HCT116 (cell line): ENCODE measurements around the gene TMEM150A. TPM values are rescaled to one million over a fixed set of nuclear protein-coding genes. Genes with fewer than 3 reads are reported as not detected.

Source experiments
- ATAC-seq: fragments of 200-7000 bp; cut with Tn5 transposase; 2 replicates; pipeline ENCODE4 v1.9.1; 2020; ENCODE audit warnings: mild to moderate bottlenecking, moderate library complexity
- BruUV-seq: library from RNA; stranded (reverse); fragments of 400-500 nt; replicated peaks from 2 replicates; lab custom pipeline; 2021; lab: Mats Ljungman, UMichigan
- CTCF ChIA-PET: fragments of 300-600 bp; sonication (Branson Sonifier 250); formaldehyde crosslinking; loops from one replicate; lab custom pipeline; 2021; ENCODE audit warnings: antibody characterized with exemption; lab: Charles Lee
- POLR2A ChIA-PET: fragments of 300-600, 350-600 bp; sonication (Branson Sonifier 250); formaldehyde crosslinking; loops from one replicate; lab custom pipeline; 2021; ENCODE audit warnings: antibody characterized with exemption; lab: Charles Lee
- RAD21 ChIA-PET, 2 experiments: fragments of 300-600 bp; sonication (Branson Sonifier 250); formaldehyde crosslinking; loops; one replicate each; lab custom pipeline; 2023; ENCODE audit warnings: low total read pairs in 2 of 2; ENCODE audit not compliant: uncharacterized antibody in 2 of 2, unreplicated experiment in 2 of 2, low non-redundant PET in 1 of 2; lab: Charles Lee
- DNase-seq: peaks from one replicate; pipeline ENCODE4 v3.0.0-alpha.2; 2010; ENCODE audit warnings: low read depth, low spot score
- H2AFZ ChIP-seq: fragments of 200-600 bp; shearing (Covaris generic), sonication (generic); 2 replicates; pipeline ENCODE4 v1.6.1; 2017; ENCODE audit warnings: low read depth, mixed run types, mixed read lengths, antibody characterized with exemption, low read length; ENCODE audit not compliant: poor library complexity, severe bottlenecking
- H3K27ac ChIP-seq: 2 replicates; pipeline ENCODE4 v1.5.1; 2012; ENCODE audit warnings: low read depth, low read length
- H3K27me3 ChIP-seq: fragments of 200-600 bp; sonication (generic); 2 replicates; pipeline ENCODE4 v1.6.1; 2016; ENCODE audit warnings: mixed run types, low read length, mixed read lengths; ENCODE audit not compliant: insufficient read depth
- H3K36me3 ChIP-seq, 2 experiments: fragments of 200-500 bp in 1 of 2; fragments of 200-600 bp in 1 of 2; sonication (Bioruptor generic) in 1 of 2; sonication (generic) in 1 of 2; 2 replicates each; pipeline versions ENCODE4 v1.5.1 to v1.6.1; 2014 to 2016; ENCODE audit warnings: low read length in 2 of 2, inconsistent platforms in 1 of 2, mixed read lengths in 1 of 2, mixed run types in 1 of 2; ENCODE audit not compliant: insufficient read depth in 2 of 2, control insufficient read depth in 1 of 2
- H3K4me1 ChIP-seq, 2 experiments: fragments of 200-600 bp in 1 of 2; sonication (generic) in 1 of 2; 2 replicates each; pipeline versions ENCODE4 v1.5.1 to v1.6.1; 2012 to 2017; ENCODE audit warnings: low read length in 2 of 2, inconsistent platforms in 1 of 2, mild to moderate bottlenecking in 1 of 2, mixed read lengths in 1 of 2, mixed run types in 1 of 2, moderate library complexity in 1 of 2; ENCODE audit not compliant: insufficient read depth in 2 of 2, control insufficient read depth in 1 of 2
- H3K4me2 ChIP-seq: fragments of 200-600 bp; sonication (generic); 2 replicates; pipeline ENCODE4 v1.6.1; 2017; ENCODE audit warnings: mixed run types, low read length, mixed read lengths
- H3K4me3 ChIP-seq, 2 experiments: fragments of 200-600 bp in 1 of 2; sonication (generic) in 1 of 2; replicated peaks in 1 of 2; 2 replicates each; pipeline ENCODE4 v1.5.1; 2011 to 2016; ENCODE audit warnings: low read length in 2 of 2, control low read depth in 1 of 2, low read depth in 1 of 2, mild to moderate bottlenecking in 1 of 2, mixed read lengths in 1 of 2, mixed run types in 1 of 2
- H3K79me2 ChIP-seq: fragments of 200-600 bp; sonication (generic); 2 replicates; pipeline ENCODE4 v1.6.1; 2017; ENCODE audit warnings: mild to moderate bottlenecking, mixed run types, low read length, moderate library complexity, mixed read lengths; ENCODE audit not compliant: insufficient read depth
- H3K9ac ChIP-seq: fragments of 200-600 bp; sonication (generic); 2 replicates; pipeline ENCODE4 v1.6.1; 2016; ENCODE audit warnings: low read length, mixed read lengths
- H3K9me2 ChIP-seq: fragments of 200-600 bp; sonication (generic), shearing (Covaris generic); 2 replicates; pipeline ENCODE4 v1.6.1; 2017; ENCODE audit warnings: mixed run types, mild to moderate bottlenecking, moderate library complexity; ENCODE audit not compliant: insufficient read depth
- H3K9me3 ChIP-seq, 2 experiments: fragments of 200-500 bp in 1 of 2; fragments of 200-600 bp in 1 of 2; sonication (Bioruptor generic) in 1 of 2; sonication (generic) in 1 of 2; 2 replicates each; pipeline ENCODE4 v1.6.1; 2014 to 2017; ENCODE audit warnings: low read length in 2 of 2, mixed read lengths in 2 of 2, inconsistent platforms in 1 of 2, low read depth in 1 of 2, mild to moderate bottlenecking in 1 of 2, mixed run types in 1 of 2, moderate library complexity in 1 of 2; ENCODE audit not compliant: control insufficient read depth in 1 of 2, insufficient read depth in 1 of 2
- H4K20me1 ChIP-seq: fragments of 200-600 bp; sonication (generic), shearing (Covaris generic); 2 replicates; pipeline ENCODE4 v1.6.1; 2017; ENCODE audit warnings: mixed run types, mild to moderate bottlenecking, moderate library complexity; ENCODE audit not compliant: insufficient read depth
- CBX3 ChIP-seq: IDR thresholded peaks from 2 replicates; pipeline ENCODE4 v1.6.1; 2012; ENCODE audit warnings: low read depth
- CEBPB ChIP-seq: IDR thresholded peaks from 2 replicates; pipeline ENCODE4 v1.6.1; 2012; ENCODE audit warnings: low read depth
- EZH2 ChIP-seq: fragments of 200-600 bp; sonication (generic); IDR thresholded peaks from 2 replicates; pipeline ENCODE4 v1.6.1; 2017; ENCODE audit warnings: antibody characterized with exemption, mixed run types
- FOSL1 ChIP-seq: IDR thresholded peaks from 2 replicates; pipeline ENCODE4 v1.6.1; 2012; ENCODE audit warnings: low read depth
- MAX ChIP-seq: IDR thresholded peaks from 2 replicates; pipeline ENCODE4 v1.6.1; 2012
- RAD21 ChIP-seq: IDR thresholded peaks from 2 replicates; pipeline ENCODE4 v1.6.1; 2012; ENCODE audit warnings: low read depth, mild to moderate bottlenecking
- SIN3A ChIP-seq: IDR thresholded peaks from 2 replicates; pipeline ENCODE4 v1.6.1; 2012; ENCODE audit warnings: low read depth
- SP1 ChIP-seq: IDR thresholded peaks from 2 replicates; pipeline ENCODE4 v1.6.1; 2012; ENCODE audit warnings: low read depth
- SRF ChIP-seq: IDR thresholded peaks from 2 replicates; pipeline ENCODE4 v1.6.1; 2012; ENCODE audit warnings: low read depth
- TCF7L2 ChIP-seq: IDR thresholded peaks from 2 replicates; pipeline ENCODE4 v1.7.0; 2011; ENCODE audit warnings: borderline replicate concordance, inconsistent platforms; ENCODE audit not compliant: insufficient read depth, insufficient read length; ENCODE audit errors: extremely low read depth
- YY1 ChIP-seq: IDR thresholded peaks from 2 replicates; pipeline ENCODE4 v1.6.1; 2011; ENCODE audit warnings: low read length, low read depth, moderate library complexity, mild to moderate bottlenecking; ENCODE audit not compliant: insufficient replicate concordance; ENCODE audit errors: extremely low read depth
- ZNF274 ChIP-seq: fragments of 200-500 bp; sonication (Bioruptor generic); IDR thresholded peaks from 2 replicates; pipeline ENCODE4 v1.6.1; 2014; ENCODE audit warnings: mild to moderate bottlenecking, low read depth, low read length, inconsistent platforms
- intact Hi-C: fragments of 100-400 bp; cut with micrococcal nuclease; formaldehyde crosslinking; loops from 2 replicates; pipeline ENCODE4 v1.10.0; 2022
- total RNA-seq: library from RNA; stranded (reverse); gene quantifications from one replicate; pipeline ENCODE4 v1.2.1, GENCODE V29; 2021; ENCODE audit not compliant: unreplicated experiment

The TMEM150A gene
- total RNA-seq, 1 experiment from 2014 or later = 9.9 TPM

GRCh38 chr2:85584857-85585780, 17.4 kb downstream of the TMEM150A start (continued):
- TF ChIP-seq SP1 (0 out of 2 replicates have a peak, but pooled peaks have one; percentile 25), CBX3 (no peak; the same call in 1 of the 2 replicates), SRF (no peak), MAX (no peak), FOSL1 (peak; percentile 69)

GRCh38 chr2:85584354-85584856, 18.1 kb downstream of the TMEM150A start, which contains the start of gene VAMP5:
Gene VAMP5, plus strand, starts transcription at chr2:85584431. Its CDS starts 60 bp downstream, at chr2:85584491.
- POLR2A ChIA-PET = interaction anchor here (1.0 to 1.1 kb wide), 2 partner anchors 11 to 27 kb away, joined by 3 read pairs; partner anchors contain the start of genes C2orf68 and RNF181
- Histone ChIP-seq H3K4me2 (peak within 1 kb of the TSS; percentile 78), H3K36me3 (peaks cover 0 to 4% of the 10 kb centered on the region in 2 experiments; a peak in 2 of 4 replicates), H3K9me3 (no peaks in the 10 kb centered on the region), H2AFZ (no peak within 1 kb of the TSS), H3K27me3 (no peaks in the 10 kb centered on the region), H3K4me1 (peaks cover 20 to 23% of the 10 kb centered on the region in 2 experiments), H3K79me2 (no peaks in the 10 kb centered on the region), H3K9ac (peak within 1 kb of the TSS; percentile 46), H4K20me1 (no peaks in the 10 kb centered on the region), H3K27ac (peak within 1 kb of the TSS; percentile 75), H3K4me3 (peak within 1 kb of the TSS in 1 of 2 experiments; percentile 27; a peak in 2 of 4 replicates), H3K9me2 (no peaks in the 10 kb centered on the region)
- no TSS peak for BruUV-seq
- DNase-seq (no peak), ATAC-seq (no peak)
- CTCF ChIA-PET = no interaction called here
- RAD21 ChIA-PET = no interaction called here
- intact Hi-C loops = no loop called here
- TF ChIP-seq SP1 (no peak), ZNF274 (no peak), YY1 (no peak), EZH2 (no peak), CEBPB (no peak), SIN3A (no peak), FOSL1 (no peak), TCF7L2 (no peak), RAD21 (no peak), MAX (no peak)
